ENCODE data around the gene PPT1. TPM values are rescaled to one million over a fixed set of nuclear protein-coding genes. Genes with fewer than 3 reads are reported as not detected.
"Not testable (repeated sequence)": the region's sequence is repeated elsewhere in the genome, so short reads cannot be mapped to it uniquely, and the experiment has no call there.

The PPT1 gene
- polyA plus RNA-seq, 1 donor from 2014 or later, result 64.6 TPM

DNA sequence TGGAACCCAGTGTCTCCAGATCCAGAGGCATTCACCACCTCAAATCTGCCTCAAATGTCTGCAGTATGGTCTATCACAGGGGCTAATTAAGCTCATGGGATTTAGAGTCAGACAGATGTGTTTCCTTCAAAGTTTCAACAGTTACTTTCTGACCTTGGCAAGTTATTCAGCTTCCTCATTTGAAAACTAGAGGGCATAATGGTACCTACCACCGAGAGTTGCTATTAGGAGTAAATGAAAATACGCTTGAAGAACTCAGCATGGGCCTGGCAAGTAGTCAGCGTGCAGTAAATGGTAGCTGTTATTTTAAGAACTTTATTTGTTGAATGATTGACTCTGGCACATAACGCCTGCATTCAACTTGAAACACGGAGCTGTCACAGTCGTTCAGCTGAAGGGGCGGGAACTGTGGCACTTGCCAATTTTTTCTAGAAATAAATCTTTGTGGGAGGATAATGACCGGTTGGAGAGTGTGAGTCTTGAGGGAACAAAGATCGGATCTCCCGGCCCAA lies 57.8 kb downstream of the PPT1 start:
- H2AFZ ChIP-seq (ENCODE audit: low read depth, low read length), result peak overlapping the region; percentile 95
- H3K4me3 ChIP-seq (ENCODE audit: low read length), result peak overlapping the region; percentile 93
- H3K9ac ChIP-seq (ENCODE audit: low read length), result peak overlapping the region; percentile 95
- TF ChIP-seq EP300 (conservative IDR thresholded peaks at IDR 0.05; ENCODE audit: poor library complexity, severe bottlenecking), result no peak
- TF ChIP-seq MXI1 (conservative IDR thresholded peaks at IDR 0.05; ENCODE audit: poor library complexity, severe bottlenecking), result no peak
- TF ChIP-seq EZH2 (IDR thresholded peaks at IDR 0.05; ENCODE audit: borderline replicate concordance, insufficient read depth, low read length, poor library complexity, severe bottlenecking), result no peak
- TF ChIP-seq, protein P1, sequence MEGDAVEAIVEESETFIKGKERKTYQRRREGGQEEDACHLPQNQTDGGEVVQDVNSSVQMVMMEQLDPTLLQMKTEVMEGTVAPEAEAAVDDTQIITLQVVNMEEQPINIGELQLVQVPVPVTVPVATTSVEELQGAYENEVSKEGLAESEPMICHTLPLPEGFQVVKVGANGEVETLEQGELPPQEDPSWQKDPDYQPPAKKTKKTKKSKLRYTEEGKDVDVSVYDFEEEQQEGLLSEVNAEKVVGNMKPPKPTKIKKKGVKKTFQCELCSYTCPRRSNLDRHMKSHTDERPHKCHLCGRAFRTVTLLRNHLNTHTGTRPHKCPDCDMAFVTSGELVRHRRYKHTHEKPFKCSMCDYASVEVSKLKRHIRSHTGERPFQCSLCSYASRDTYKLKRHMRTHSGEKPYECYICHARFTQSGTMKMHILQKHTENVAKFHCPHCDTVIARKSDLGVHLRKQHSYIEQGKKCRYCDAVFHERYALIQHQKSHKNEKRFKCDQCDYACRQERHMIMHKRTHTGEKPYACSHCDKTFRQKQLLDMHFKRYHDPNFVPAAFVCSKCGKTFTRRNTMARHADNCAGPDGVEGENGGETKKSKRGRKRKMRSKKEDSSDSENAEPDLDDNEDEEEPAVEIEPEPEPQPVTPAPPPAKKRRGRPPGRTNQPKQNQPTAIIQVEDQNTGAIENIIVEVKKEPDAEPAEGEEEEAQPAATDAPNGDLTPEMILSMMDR (IDR thresholded peaks at IDR 0.05; ENCODE audit: poor library complexity, severe bottlenecking), result peak; percentile 47
- TF ChIP-seq SMC3 (conservative IDR thresholded peaks at IDR 0.05; ENCODE audit: poor library complexity), result no peak
- TF ChIP-seq, protein P2, sequence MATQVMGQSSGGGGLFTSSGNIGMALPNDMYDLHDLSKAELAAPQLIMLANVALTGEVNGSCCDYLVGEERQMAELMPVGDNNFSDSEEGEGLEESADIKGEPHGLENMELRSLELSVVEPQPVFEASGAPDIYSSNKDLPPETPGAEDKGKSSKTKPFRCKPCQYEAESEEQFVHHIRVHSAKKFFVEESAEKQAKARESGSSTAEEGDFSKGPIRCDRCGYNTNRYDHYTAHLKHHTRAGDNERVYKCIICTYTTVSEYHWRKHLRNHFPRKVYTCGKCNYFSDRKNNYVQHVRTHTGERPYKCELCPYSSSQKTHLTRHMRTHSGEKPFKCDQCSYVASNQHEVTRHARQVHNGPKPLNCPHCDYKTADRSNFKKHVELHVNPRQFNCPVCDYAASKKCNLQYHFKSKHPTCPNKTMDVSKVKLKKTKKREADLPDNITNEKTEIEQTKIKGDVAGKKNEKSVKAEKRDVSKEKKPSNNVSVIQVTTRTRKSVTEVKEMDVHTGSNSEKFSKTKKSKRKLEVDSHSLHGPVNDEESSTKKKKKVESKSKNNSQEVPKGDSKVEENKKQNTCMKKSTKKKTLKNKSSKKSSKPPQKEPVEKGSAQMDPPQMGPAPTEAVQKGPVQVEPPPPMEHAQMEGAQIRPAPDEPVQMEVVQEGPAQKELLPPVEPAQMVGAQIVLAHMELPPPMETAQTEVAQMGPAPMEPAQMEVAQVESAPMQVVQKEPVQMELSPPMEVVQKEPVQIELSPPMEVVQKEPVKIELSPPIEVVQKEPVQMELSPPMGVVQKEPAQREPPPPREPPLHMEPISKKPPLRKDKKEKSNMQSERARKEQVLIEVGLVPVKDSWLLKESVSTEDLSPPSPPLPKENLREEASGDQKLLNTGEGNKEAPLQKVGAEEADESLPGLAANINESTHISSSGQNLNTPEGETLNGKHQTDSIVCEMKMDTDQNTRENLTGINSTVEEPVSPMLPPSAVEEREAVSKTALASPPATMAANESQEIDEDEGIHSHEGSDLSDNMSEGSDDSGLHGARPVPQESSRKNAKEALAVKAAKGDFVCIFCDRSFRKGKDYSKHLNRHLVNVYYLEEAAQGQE (IDR thresholded peaks at IDR 0.05; ENCODE audit: borderline replicate concordance), result no peak
- TF ChIP-seq POLR2AphosphoS5 (IDR thresholded peaks at IDR 0.05), result no peak
- peak; percentile 5 for TF ChIP-seq TAF1 (IDR thresholded peaks at IDR 0.05; ENCODE audit: low read depth)
- no peaks in the 10 kb centered on the region for H3K9me2 ChIP-seq (ENCODE audit: insufficient read depth, low read length)
- H3K79me2 ChIP-seq (replicated peaks; ENCODE audit: insufficient read depth, low read length), result peaks cover 28% of the 10 kb centered on the region
- no peaks in the 10 kb centered on the region for H3K36me3 ChIP-seq (ENCODE audit: insufficient read depth, low read length)
- H3K27ac ChIP-seq (ENCODE audit: low read length), result peak overlapping the region; percentile 92
- peak overlapping the region; percentile 93 for H3K4me2 ChIP-seq (ENCODE audit: low read length)
- H4K20me1 ChIP-seq (ENCODE audit: insufficient read depth), result no peaks in the 10 kb centered on the region
- no peaks in the 10 kb centered on the region for H3F3A ChIP-seq (ENCODE audit: insufficient read depth, low read length, poor library complexity, severe bottlenecking)
- no peaks in the 10 kb centered on the region for H3K9me3 ChIP-seq (ENCODE audit: low read length)
- H3K27me3 ChIP-seq (ENCODE audit: insufficient read depth, low read depth, low read length), result no peaks in the 10 kb centered on the region

DNA sequence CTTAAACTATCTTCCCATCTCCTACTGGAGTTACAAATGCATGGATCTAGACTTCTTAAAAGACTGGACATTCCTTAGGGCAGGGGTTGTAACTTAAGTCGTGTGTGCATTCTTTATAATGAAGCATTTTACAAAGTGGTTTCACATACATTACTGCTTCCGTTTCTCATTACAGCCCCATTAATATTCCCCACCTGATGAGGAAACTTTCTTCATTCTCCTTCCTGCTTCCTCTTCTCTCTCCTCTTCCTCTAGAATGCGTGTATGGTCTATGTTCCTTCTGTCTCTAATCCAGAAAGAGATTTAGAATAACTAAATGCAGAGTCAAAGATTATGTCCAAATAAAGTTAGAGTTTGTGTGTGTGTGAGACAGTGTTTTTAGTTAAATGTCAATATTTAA lies 58.4 kb downstream of the PPT1 start:
- Histone ChIP-seq H3K79me2 (replicated peaks; ENCODE audit: insufficient read depth, low read length) (peaks cover 23% of the 10 kb centered on the region), H3K9me3 (ENCODE audit: low read length) (no peaks in the 10 kb centered on the region), H3K9me2 (ENCODE audit: insufficient read depth, low read length) (no peaks in the 10 kb centered on the region), H4K20me1 (ENCODE audit: insufficient read depth) (no peaks in the 10 kb centered on the region), H3K36me3 (ENCODE audit: insufficient read depth, low read length) (no peaks in the 10 kb centered on the region), H3F3A (ENCODE audit: insufficient read depth, low read length, poor library complexity, severe bottlenecking) (no peaks in the 10 kb centered on the region), H3K9ac (ENCODE audit: low read length) (no peak overlapping the region), H3K27ac (ENCODE audit: low read length) (no peak overlapping the region), H3K27me3 (ENCODE audit: insufficient read depth, low read depth, low read length) (no peaks in the 10 kb centered on the region), H2AFZ (ENCODE audit: low read depth, low read length) (no peak overlapping the region), H3K4me2 (ENCODE audit: low read length) (no peak overlapping the region), H3K4me3 (ENCODE audit: low read length) (no peak overlapping the region)
- TF ChIP-seq, protein P2 (IDR thresholded peaks at IDR 0.05; ENCODE audit: borderline replicate concordance), result no peak
- no peak for TF ChIP-seq TAF1 (IDR thresholded peaks at IDR 0.05; ENCODE audit: low read depth)
- TF ChIP-seq SMC3 (conservative IDR thresholded peaks at IDR 0.05; ENCODE audit: poor library complexity), result no peak
- TF ChIP-seq, protein P1 (IDR thresholded peaks at IDR 0.05; ENCODE audit: poor library complexity, severe bottlenecking), result no peak
- no peak for TF ChIP-seq EP300 (conservative IDR thresholded peaks at IDR 0.05; ENCODE audit: poor library complexity, severe bottlenecking)
- TF ChIP-seq RAD21 (conservative IDR thresholded peaks at IDR 0.05), result no peak
- no peak for TF ChIP-seq EZH2 (IDR thresholded peaks at IDR 0.05; ENCODE audit: borderline replicate concordance, insufficient read depth, low read length, poor library complexity, severe bottlenecking)
- no peak for TF ChIP-seq MXI1 (conservative IDR thresholded peaks at IDR 0.05; ENCODE audit: poor library complexity, severe bottlenecking)
- TF ChIP-seq POLR2AphosphoS5 (IDR thresholded peaks at IDR 0.05), result no peak

DNA sequence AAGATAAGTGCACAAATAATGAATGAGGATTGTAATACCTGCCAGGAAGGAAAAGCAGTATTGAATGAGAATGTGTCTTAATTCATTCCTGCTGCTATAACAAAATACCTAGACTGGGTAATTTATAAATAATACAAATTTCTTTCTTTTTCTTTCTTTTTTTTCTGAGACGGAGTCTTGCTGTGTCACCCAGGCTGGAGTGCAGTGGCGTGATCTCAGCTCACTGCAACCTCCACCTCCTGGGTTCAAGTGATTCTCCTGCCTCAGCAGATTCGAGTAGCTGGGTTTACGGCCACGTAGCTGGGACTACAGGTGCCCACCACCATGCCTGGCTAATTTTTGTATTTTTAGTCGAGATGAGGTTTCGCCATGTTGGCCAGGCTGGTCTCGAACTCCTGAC lies 59.8 kb downstream of the PPT1 start:
- not testable (repeated sequence) for H3K27me3 ChIP-seq (ENCODE audit: insufficient read depth, low read depth, low read length); H3K36me3 ChIP-seq (ENCODE audit: insufficient read depth, low read length)

More for the DNA sequence above, 59.8 kb downstream of the PPT1 start:
- not testable (repeated sequence) for H3K9me2 ChIP-seq (ENCODE audit: insufficient read depth, low read length); H2AFZ ChIP-seq (ENCODE audit: low read depth, low read length); H4K20me1 ChIP-seq (ENCODE audit: insufficient read depth); H3K9me3 ChIP-seq (ENCODE audit: low read length); H3F3A ChIP-seq (ENCODE audit: insufficient read depth, low read length, poor library complexity, severe bottlenecking); H3K4me2 ChIP-seq (ENCODE audit: low read length); H3K9ac ChIP-seq (ENCODE audit: low read length); H3K27ac ChIP-seq (ENCODE audit: low read length); H3K4me3 ChIP-seq (ENCODE audit: low read length)
- H3K79me2 ChIP-seq (replicated peaks; ENCODE audit: insufficient read depth, low read length), result peaks cover 16% of the 10 kb centered on the region
